Measurements from ENCODE around the gene EXD2. TPM values are rescaled to one million over a fixed set of nuclear protein-coding genes. Genes with fewer than 3 reads are reported as not detected.
"Not testable (repeated sequence)": the region's sequence is repeated elsewhere in the genome, so short reads cannot be mapped to it uniquely, and the experiment has no call there.

The EXD2 gene
- polyA plus RNA-seq, 1 donor from 2014 or later, result 7.5 TPM

DNA sequence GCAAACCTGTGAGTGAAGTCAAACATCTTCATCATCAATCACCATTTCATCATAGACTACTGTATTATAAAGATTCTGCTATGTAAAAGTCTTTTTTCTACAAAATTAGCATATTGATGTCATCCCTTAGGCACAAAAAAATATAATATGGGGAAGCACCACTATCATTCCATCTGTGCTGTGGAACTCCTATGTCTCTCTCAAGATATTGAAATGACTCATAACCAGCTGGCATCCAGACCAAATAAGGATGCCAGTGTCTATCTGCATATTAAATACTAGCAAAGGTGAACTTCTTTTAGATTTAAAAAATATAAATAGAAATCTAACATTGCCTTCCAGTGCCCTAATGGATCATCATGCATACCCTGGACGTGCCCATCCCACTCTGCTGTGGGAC is 20.5 kb upstream of the EXD2 start:
- H3K27ac Mint-ChIP-seq, result no peak overlapping the region
- peaks cover 3% of the 10 kb centered on the region for H3K27me3 Mint-ChIP-seq
- H3K4me3 Mint-ChIP-seq, result no peak overlapping the region
- H3K4me1 Mint-ChIP-seq, result peaks cover 0 to 2% (median 0%) of the 10 kb centered on the region in 3 donors
- peaks cover 3% of the 10 kb centered on the region for H3K36me3 Mint-ChIP-seq
- peaks cover 0 to 3% (median 2%) of the 10 kb centered on the region in 3 donors for H3K9me3 Mint-ChIP-seq

DNA sequence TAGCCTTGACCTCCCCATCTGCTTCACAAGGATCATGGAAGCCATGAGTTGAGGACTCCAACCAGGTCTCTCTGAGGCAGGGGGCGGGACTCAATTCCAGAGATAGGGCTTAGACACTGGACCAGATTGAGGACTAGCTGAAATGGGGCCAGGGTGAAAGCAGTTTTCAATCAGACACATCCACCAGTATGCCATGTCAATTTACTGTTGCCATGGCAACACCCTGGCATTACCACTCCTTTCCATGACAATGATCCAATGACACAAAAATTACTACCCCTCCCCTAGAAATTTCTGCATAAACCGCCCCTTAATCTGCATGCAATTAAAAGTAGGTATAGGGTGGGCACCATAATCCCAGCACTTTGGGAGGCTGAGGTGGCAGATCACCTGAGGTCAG is 19.7 kb upstream of the EXD2 start:
- no peak overlapping the region for H3K27ac Mint-ChIP-seq
- H3K36me3 Mint-ChIP-seq, result no peaks in the 10 kb centered on the region
- H3K27me3 Mint-ChIP-seq, result peaks cover 3% of the 10 kb centered on the region
- peaks cover 0 to 2% (median 0%) of the 10 kb centered on the region in 3 donors for H3K9me3 Mint-ChIP-seq
- H3K4me3 Mint-ChIP-seq, result no peak overlapping the region
- H3K4me1 Mint-ChIP-seq, result peaks cover 0 to 2% (median 0%) of the 10 kb centered on the region in 3 donors

DNA sequence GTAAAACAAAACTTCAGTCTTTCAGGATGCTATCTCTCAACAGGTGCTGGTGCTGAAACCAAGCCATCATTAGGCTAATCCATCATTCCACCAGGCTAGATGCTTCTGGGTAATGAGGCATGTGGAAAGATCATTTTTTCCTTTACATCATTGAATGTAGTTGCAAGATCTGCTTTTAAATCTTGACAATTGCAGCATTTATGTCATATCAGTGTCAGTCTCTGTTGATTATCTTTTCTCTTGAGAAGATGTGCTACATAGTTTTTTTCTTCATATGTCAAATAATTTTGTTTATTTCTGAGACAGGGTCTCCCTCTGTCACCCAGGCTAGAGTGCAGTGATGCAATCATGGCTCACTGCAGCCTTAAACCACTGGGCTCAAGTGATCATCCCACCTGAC is 16.2 kb upstream of the EXD2 start:
- Mint-ChIP-seq H3K36me3 (no peaks in the 10 kb centered on the region), H3K4me1 (peaks cover 0 to 2% (median 0%) of the 10 kb centered on the region in 3 donors), H3K9me3 (peaks cover 0 to 2% (median 0%) of the 10 kb centered on the region in 3 donors), H3K4me3 (no peak overlapping the region), H3K27me3 (peaks cover 6% of the 10 kb centered on the region), H3K27ac (no peak overlapping the region)

DNA sequence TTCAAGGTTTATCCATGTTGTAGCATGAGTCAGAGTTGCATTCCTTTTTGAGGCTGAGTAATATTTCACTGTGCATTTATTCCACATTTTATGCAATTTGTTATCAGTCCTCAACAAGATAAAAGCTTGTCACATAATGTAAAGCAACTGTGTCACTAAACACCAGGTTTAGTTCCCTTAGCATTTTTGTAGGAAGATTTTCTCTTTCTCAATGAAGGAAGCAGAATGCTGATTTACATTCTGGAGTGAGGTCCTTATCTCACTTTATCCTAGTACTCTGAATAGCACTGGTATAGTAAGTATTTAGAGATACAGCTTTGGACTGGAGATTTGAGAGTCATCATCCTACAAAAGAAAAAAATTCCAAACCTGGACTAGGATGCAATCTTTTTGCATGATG is 9.8 kb upstream of the EXD2 start:
- Mint-ChIP-seq H3K9me3 (no peaks in the 10 kb centered on the region), H3K27me3 (peaks cover 9% of the 10 kb centered on the region), H3K4me3 (no peak overlapping the region), H3K4me1 (no peaks in the 10 kb centered on the region), H3K36me3 (no peaks in the 10 kb centered on the region), H3K27ac (no peak overlapping the region)

- not testable (repeated sequence) for H3K9me3 Mint-ChIP-seq, H3K27me3 Mint-ChIP-seq, H3K27ac Mint-ChIP-seq, H3K4me1 Mint-ChIP-seq, H3K4me3 Mint-ChIP-seq, H3K36me3 Mint-ChIP-seq
These were observed 8.7 kb upstream of the EXD2 start for GRCh38 chr14:69182580-69182979.

- no peak overlapping the region for H3K27ac Mint-ChIP-seq
- H3K36me3 Mint-ChIP-seq, result no peaks in the 10 kb centered on the region
- peaks cover 6% of the 10 kb centered on the region for H3K27me3 Mint-ChIP-seq
- no peaks in the 10 kb centered on the region for H3K4me1 Mint-ChIP-seq
- H3K9me3 Mint-ChIP-seq, result no peaks in the 10 kb centered on the region
- no peak overlapping the region for H3K4me3 Mint-ChIP-seq
These were observed 7.6 kb upstream of the EXD2 start for GRCh38 chr14:69183735-69184134.

DNA sequence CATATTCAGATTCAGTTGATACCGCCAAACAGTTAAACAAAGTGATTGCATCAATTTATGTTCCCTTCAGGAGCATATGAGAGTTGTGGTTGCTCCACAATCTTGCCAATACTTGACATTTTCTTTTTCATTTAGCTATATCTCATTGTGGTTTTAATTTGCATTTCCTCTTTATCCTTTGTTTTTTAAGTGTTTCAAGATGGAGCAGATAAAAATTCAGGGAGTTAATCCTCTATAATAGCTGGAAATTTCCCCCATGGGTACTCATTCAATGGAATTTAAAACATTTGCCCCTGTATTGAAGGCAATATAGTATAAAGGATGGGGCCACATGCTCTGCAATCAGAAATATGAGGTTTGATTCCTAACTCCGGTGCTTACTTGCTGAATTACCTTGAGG is 1.1 kb upstream of the EXD2 start:
- peaks cover 5 to 13% (median 11%) of the 10 kb centered on the region in 3 donors for H3K4me1 Mint-ChIP-seq
- H3K9me3 Mint-ChIP-seq, result no peaks in the 10 kb centered on the region
- peaks cover 2% of the 10 kb centered on the region for H3K27me3 Mint-ChIP-seq
- H3K36me3 Mint-ChIP-seq, result peaks cover under 1% of the 10 kb centered on the region
- peak overlapping the region in 2 of 4 donors; percentile 1 to 80 for H3K4me3 Mint-ChIP-seq
- H3K27ac Mint-ChIP-seq, result no peak overlapping the region

- Mint-ChIP-seq H3K27me3 (peaks cover 2% of the 10 kb centered on the region), H3K4me3 (peak overlapping the region in 2 of 4 donors; percentile 30 to 80), H3K9me3 (no peaks in the 10 kb centered on the region), H3K36me3 (peaks cover 5% of the 10 kb centered on the region), H3K27ac (no peak overlapping the region), H3K4me1 (peaks cover 7 to 18% (median 11%) of the 10 kb centered on the region in 3 donors)
These were observed 2.4 kb downstream of the EXD2 start for GRCh38 chr14:69193721-69194120.

DNA sequence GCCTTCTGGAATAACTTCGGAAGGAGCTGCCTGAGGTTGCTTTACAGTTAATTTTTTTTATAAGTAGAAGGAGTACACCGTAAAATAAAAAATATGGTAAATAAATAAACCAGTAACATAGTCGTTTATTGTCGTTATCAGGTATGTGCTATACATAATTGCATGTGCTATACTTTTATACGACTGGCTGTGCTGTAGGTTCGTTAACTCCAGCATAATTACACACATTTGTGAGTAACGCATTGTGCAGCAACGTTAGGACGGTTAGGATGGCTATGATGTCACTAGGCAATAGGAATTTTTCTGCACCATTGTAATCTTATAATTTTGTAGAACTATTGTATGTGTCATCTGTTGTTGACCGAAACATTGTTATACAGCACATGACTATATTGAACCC is 8.5 kb downstream of the EXD2 start:
- Mint-ChIP-seq H3K36me3 (peaks cover 5% of the 10 kb centered on the region), H3K4me3 (no peak overlapping the region), H3K27me3 (no peaks in the 10 kb centered on the region), H3K4me1 (peaks cover 0 to 5% (median 2%) of the 10 kb centered on the region in 3 donors), H3K9me3 (no peaks in the 10 kb centered on the region), H3K27ac (no peak overlapping the region)

DNA sequence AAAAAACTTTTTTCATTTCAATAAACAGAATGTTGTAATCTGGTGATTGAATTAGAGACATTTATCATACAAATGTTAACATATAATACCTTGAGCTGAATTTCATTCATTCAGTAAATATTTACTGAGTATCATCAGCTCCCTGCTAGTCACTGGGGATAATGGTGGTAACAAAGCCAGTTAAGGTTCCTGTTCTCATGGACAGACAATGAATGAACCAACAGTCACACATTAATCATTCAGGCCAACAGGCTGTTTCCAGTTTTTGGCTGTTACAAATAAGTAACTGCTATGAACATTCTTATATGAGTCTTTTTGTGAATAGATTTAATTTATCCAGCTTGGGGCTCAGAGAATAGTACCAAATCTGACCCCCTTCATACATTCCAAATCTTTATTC is 13.5 kb downstream of the EXD2 start:
- Mint-ChIP-seq H3K9me3 (no peaks in the 10 kb centered on the region), H3K36me3 (no peaks in the 10 kb centered on the region), H3K4me1 (peaks cover 4 to 7% (median 4%) of the 10 kb centered on the region in 3 donors), H3K27ac (no peak overlapping the region), H3K27me3 (no peaks in the 10 kb centered on the region), H3K4me3 (no peak overlapping the region)

- H3K9me3 Mint-ChIP-seq, result no peaks in the 10 kb centered on the region
- H3K27me3 Mint-ChIP-seq, result no peaks in the 10 kb centered on the region
- no peak overlapping the region for H3K4me3 Mint-ChIP-seq
- peaks cover 4 to 7% (median 4%) of the 10 kb centered on the region in 3 donors for H3K4me1 Mint-ChIP-seq
- H3K36me3 Mint-ChIP-seq, result no peaks in the 10 kb centered on the region
- H3K27ac Mint-ChIP-seq, result no peak overlapping the region
These were observed 16.2 kb downstream of the EXD2 start for GRCh38 chr14:69207435-69208041.

DNA sequence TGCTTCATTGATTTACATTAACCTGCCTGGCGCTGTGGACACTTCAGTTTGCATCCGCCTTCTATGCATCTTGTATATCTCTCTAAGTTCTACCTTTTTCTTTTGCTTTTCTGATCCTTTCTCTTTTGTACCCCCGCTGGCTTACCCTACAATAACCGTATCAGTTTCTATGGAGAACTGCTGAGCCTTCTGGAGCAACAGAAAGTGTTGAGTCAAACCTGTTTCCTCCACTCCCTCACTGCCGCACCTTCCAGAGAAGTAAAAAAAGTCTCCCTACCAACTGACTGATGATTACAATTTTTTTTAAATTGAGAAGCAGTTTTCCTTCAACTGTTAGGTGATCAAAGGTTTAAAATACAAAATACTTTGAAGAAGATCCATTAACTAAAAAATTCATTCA is 17.4 kb downstream of the EXD2 start:
- peaks cover 2% of the 10 kb centered on the region for H3K36me3 Mint-ChIP-seq
- no peaks in the 10 kb centered on the region for H3K27me3 Mint-ChIP-seq
- H3K9me3 Mint-ChIP-seq, result no peaks in the 10 kb centered on the region
- peak overlapping the region in 1 of 3 donors; percentile 79 for H3K27ac Mint-ChIP-seq
- H3K4me1 Mint-ChIP-seq, result peaks cover 4 to 7% (median 4%) of the 10 kb centered on the region in 3 donors
- H3K4me3 Mint-ChIP-seq, result no peak overlapping the region

- Mint-ChIP-seq H3K27me3 (peaks cover 2% of the 10 kb centered on the region), H3K9me3 (no peaks in the 10 kb centered on the region), H3K36me3 (peaks cover 11% of the 10 kb centered on the region), H3K4me3 (no peak overlapping the region), H3K27ac (no peak overlapping the region), H3K4me1 (no peaks in the 10 kb centered on the region)
These were observed 23.1 kb downstream of the EXD2 start for GRCh38 chr14:69214393-69214792.

DNA sequence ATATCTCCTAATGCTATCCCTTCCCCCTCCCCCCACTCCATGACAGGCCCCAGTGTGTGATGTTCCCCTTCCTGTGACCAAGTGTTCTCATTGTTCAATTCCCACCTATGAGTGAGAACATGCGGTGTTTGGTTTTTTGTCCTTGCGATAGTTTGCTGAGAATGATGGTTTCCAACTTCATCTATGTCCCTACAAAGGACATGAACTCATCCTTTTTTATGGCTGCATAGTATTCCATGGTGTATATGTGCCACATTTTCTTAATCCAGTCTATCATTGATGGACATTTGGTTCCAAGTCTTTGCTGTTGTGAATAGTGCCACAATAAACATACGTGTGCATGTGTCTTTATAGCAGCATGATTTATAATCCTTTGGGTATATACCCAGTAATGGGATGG is 26.4 kb downstream of the EXD2 start:
- H3K27me3 Mint-ChIP-seq, H3K4me3 Mint-ChIP-seq, H3K9me3 Mint-ChIP-seq, H3K4me1 Mint-ChIP-seq, H3K27ac Mint-ChIP-seq: not testable (repeated sequence)
- peaks cover 15% of the 10 kb centered on the region for H3K36me3 Mint-ChIP-seq

DNA sequence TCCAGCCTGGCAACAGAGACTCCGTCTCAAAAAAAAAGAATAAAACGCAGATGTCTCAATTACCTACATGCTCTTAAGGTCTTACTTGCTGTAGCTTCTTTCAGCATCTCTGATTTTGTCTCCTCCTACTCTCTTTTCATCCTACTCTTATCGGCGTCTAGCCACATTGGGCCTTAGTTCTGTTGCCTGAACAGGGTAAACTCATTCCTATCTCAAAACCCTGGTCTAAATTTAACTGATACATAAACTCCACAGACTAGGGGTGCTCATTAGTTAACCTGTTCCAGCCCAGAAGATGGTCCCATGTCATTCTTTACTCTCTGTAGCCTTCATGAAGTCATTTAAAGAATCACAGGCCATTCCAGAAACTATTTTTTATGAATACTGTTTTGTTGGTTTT is 33.6 kb downstream of the EXD2 start:
- H3K27me3 Mint-ChIP-seq, result no peaks in the 10 kb centered on the region
- H3K4me1 Mint-ChIP-seq, result no peaks in the 10 kb centered on the region

DNA sequence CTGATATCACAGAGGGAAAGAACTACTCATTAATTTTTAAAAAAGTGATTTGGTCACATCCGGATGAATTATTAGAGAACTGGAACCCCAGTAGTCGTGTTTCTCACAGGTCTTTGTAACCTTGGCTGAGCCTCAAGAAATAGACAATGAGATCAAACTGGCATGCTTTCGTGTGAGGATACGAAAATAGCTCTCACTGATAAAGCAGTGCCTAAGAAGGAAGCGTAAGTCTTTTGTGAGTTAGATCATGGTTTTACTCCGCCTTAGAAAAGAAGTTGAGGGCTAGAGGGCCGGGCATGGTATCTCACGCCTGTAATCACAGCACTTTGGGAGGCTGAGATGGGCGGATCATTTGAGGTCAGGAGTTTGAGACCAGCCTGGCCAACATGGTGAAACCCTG is 34.9 kb downstream of the EXD2 start:
- Mint-ChIP-seq H3K36me3 (peaks cover 4% of the 10 kb centered on the region), H3K27ac (no peak overlapping the region), H3K4me3 (no peak overlapping the region), H3K4me1 (no peaks in the 10 kb centered on the region), H3K9me3 (no peaks in the 10 kb centered on the region), H3K27me3 (no peaks in the 10 kb centered on the region)

More for the DNA sequence above, 33.6 kb downstream of the EXD2 start:
- H3K36me3 Mint-ChIP-seq, result peaks cover 5% of the 10 kb centered on the region
- no peak overlapping the region for H3K27ac Mint-ChIP-seq
- H3K9me3 Mint-ChIP-seq, result no peaks in the 10 kb centered on the region
- no peak overlapping the region for H3K4me3 Mint-ChIP-seq
